Stimulated activated CD8-positive, alpha-beta memory T cell treated with anti-CD3 and anti-CD28 coated beads, Interleukin-12 subunit alpha, Interleukin-12 subunit beta, amount 100 ng/mL, for 24 hours (primary cell): ENCODE measurements around the gene OR4C12.
"Not testable (repeated sequence)": the region's sequence is repeated elsewhere in the genome, so short reads cannot be mapped to it uniquely, and the experiment has no call there.

Source experiments
- DNase-seq: peaks from one replicate; pipeline ENCODE4 v3.0.0-alpha.2; 2020; ENCODE audit errors: extremely low read depth

Gene OR4C12

GRCh38 chr11:49982435-49982834, at the start of gene OR4C12:
TSS of gene OR4C12 (minus strand) at chr11:49982535. CDS start at chr11:49982501, 34 bp downstream.
- not testable (repeated sequence) for DNase-seq

GRCh38 chr11:50030193-50030592, 47.9 kb upstream of the OR4C12 start:
- no peak for DNase-seq

DNA sequence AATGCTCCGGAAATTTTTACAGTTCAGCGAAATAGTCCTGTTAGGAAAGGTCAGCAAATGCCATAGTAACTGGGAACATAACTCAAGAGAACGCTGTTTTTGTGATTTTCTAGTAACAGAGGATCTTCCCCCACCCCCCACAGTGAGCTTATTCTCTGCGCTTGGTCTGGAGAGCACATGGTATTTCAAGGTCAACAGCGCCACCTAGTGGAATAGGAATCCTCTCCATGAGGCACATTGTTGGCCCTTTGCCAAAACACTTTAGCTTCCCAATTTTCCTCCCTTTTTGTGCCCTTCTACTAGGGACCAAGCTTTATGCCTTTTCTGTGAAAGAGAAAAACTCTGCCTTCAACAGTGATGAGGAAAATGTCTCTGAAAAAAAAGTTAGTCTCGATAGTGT, 13.2 kb upstream of the OR4C12 start:
- no peak for DNase-seq

DNA sequence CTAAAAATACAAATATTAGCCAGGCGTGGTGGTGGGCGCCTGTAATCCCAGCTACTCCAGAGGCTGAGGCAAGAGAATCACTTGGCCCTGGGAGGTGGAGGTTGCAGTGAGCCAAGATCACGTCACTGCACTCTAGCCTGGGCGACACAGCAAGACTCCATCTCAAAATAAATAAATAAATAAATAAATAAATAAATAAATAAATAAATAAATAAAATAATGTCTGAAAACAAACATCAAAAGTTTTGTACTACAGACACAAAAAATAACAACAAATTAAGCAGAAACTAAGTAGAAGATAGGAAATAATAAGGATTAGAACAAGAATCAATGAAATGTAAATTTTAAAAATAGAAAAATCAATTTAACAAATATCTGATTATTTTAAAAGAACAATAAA, 8.9 kb downstream of the OR4C12 start:
- not testable (repeated sequence) for DNase-seq

DNA sequence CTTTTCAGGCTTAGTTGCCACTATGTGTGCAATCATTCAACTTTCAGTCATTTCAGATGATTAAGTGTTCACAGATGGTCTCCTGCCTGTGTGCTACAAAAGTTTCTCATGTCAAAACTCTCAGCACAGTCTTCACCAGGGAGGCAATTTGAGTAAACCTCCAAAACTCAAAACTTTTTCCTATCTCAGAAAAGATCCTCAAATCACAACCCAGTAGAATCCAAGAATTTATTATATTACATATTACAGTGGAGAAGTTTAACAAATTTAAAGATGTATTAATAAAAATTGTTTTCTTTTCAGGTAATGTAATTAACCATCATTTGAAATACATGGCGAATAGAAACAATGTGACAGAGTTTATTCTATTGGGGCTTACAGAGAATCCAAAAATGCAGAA, 30.2 kb downstream of the OR4C12 start, which contains the start of gene OR4C13:
Gene OR4C13 (plus strand): TSS at position 301 of the 400 bp plus-strand sequence. CDS start 32 bp downstream, at position 333.
- no peak for DNase-seq

DNA sequence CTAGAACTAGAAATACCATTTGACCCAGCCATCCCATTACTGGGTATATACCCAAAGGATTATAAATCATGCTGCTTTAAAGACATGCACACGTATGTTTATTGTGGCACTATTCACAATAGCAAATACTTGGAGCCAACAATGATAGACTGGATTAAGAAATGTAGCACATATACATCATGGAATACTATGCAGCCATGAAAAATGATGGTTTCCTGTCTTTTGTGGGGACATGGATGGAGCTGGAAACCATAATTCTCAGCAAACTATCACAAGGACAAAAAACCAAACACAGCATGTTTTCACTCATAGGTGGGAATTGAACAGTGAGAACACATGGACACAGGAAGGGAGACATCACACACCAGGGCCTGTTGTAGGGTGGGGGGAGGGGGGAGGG, 33.6 kb downstream of the OR4C12 start:
- DNase-seq = not testable (repeated sequence)
